HCEC 1CT (cell line): ENCODE measurements around the gene MYLK.

Experiments
- DNase-seq: peaks from one replicate; pipeline ENCODE4 v3.0.0-alpha.2; 2017

MYLK gene

DNA sequence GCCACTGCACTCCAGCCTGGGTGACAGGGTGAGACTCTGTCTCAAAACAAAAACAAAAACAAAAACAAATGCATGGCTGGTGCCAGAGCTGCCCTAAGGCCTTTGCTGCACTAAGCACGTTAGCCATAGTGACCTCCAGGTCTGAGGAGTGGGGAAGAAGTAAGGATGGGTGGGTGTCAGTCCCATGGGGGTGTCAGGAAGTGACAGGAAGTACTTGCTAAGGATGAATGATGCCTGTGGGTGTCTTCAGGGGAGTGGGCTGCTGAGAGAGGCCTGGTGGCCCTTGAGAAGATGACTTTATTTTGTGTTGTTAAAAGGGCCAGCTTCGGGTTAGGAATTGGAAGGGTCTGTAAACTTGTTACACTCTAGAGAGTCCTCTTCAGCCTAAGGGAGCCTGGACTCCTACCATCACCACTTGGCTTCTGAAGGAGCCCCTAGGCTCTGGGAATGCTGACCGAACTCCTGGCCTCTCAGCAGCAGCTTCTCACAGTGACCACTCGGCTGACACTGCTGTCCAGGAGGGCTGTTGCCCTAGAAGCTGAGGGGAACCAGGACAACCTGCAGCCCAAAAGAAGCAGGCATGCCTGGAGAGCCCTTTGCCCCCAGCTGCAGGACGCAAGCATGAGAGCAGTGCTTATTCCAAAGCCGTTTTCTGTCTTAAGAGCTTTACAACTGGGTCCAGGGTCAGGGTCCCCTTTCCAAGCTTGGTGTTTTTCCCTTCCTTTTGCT, 116.4 kb downstream of the MYLK start:
- no peak for DNase-seq

- DNase-seq = no peak
Observed at GRCh38 chr3:123767009-123767372, 117.1 kb downstream of the MYLK start.

- DNase-seq = no peak
Observed at GRCh38 chr3:123766193-123767008, 117.7 kb downstream of the MYLK start.

GRCh38 chr3:123765475-123766128, 118.5 kb downstream of the MYLK start:
- no peak for DNase-seq

GRCh38 chr3:123764647-123765046, 119.5 kb downstream of the MYLK start:
- DNase-seq = no peak

GRCh38 chr3:123762805-123763204, 121.3 kb downstream of the MYLK start:
- DNase-seq = no peak

- no peak for DNase-seq
Observed at GRCh38 chr3:123760817-123761216, 123.3 kb downstream of the MYLK start.

GRCh38 chr3:123759871-123760270, 124.3 kb downstream of the MYLK start:
- DNase-seq = no peak

- no peak for DNase-seq
Observed at GRCh38 chr3:123759311-123759710, 124.8 kb downstream of the MYLK start.

DNA sequence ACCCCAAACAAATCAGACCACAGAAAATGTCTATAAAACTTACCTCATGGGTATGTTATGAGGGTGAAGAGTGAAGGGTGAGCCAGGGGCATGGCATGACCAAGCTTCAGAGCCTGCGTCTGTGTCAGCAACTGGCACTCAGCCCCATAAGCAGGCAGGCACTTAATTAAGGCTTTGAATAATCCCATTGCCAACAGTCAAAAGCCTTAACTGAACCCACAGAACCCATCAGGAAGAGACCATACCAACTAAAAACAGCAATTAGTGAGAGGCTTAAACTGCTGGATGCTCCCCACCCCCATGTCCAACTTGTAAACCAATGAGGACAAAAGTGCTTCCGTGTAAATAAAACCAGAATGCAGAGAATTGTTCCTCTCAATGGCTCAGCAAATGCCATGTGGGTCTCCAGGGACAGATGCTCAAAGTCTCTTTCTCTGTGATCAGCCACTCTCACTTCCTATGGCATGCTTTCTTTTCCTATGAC, 126.0 kb downstream of the MYLK start:
- DNase-seq = peak; percentile 64

GRCh38 chr3:123757281-123757940, 126.7 kb downstream of the MYLK start:
- DNase-seq = no peak

- DNase-seq = no peak
Observed at GRCh38 chr3:123755501-123755900, 128.6 kb downstream of the MYLK start.

GRCh38 chr3:123755085-123755484, 129.0 kb downstream of the MYLK start:
- no peak for DNase-seq

- DNase-seq = no peak
Observed at GRCh38 chr3:123753286-123753685, 130.8 kb downstream of the MYLK start.

DNA sequence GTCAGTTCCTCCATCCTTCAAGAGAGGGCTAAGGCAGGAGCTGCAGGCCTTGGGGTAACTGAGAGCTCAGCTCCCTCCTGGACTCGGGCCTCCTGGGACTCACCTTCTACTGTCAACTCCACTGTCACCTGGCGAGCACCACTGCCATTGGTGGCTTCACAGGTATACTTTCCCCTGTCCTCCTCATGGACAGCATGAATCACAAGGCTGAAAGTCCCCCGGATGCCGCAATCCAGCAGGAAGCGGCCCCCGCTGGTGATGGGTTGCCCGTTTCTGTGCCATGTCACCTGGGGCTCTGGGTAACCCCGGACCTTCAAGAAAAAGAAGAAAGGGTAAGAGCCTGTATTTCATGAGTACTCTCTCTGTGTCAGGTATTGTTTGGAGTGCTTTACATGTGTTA, 131.9 kb downstream of the MYLK start:
- DNase-seq = no peak

DNA sequence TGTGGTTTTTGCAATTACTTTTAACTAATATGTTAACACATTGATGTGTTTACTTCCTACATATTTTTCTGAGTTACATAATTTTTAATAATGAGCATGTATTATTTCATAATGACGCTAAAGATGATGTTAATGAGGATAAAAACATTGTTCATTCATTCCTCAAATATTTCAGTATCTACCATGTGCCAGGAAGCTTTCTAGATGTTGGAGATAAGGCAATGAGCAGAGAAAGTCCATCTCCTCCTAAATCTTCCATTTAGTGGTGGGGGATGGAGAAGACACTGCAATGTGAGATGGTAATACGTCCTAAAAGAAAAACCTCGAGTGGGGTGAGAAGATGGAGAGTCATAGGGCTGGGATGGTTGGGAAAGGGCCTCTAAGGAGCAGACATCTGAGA, 132.7 kb downstream of the MYLK start:
- DNase-seq = peak; percentile 48

- peak; percentile 96 for DNase-seq
Observed at GRCh38 chr3:123750659-123751420, 133.3 kb downstream of the MYLK start.

GRCh38 chr3:123750209-123750608, 133.9 kb downstream of the MYLK start:
- DNase-seq = peak; percentile 45

DNA sequence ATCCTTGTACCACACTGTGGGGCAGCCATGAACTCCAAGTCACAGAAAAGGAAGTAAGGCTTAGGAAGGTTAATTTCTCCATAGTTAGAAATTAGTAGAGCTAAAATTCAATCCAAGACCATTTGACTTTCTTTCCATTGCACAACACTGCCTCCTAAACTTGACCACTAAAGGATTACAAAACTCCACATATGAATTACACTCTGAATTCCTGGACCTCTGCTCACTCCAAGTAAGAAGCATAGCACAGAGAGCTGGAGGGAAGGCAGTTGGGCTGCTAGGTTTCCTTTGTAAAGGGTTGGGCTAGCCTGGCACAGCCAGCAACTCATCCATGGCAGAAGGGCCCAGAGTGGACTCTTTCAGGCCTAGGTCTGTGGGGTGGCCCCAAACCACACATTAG, 134.4 kb downstream of the MYLK start:
- peak; percentile 98 for DNase-seq

- no peak for DNase-seq
Observed at GRCh38 chr3:123745184-123745855, 138.8 kb downstream of the MYLK start.

- DNase-seq = no peak
Observed at GRCh38 chr3:123744064-123744463, 140.1 kb downstream of the MYLK start.

DNA sequence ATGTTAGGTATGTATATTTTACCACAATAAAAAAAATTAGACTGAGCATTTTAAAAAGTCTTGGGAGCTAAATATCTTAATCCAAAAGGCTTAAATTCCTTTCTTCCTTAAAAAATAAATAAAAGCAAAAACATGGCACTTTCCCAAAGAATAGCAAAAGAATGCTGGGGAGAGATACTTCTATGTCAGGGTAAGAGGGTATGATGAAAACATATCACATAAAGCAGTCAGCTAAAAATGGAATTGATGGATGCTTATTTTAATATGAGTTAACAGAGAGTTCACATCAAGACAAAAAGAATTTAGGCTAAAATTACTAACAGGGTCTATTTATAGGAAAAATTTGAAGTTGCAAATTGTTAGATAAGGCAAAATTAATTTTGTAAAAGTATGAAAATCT, 141.0 kb downstream of the MYLK start:
- DNase-seq = peak; percentile 33
